Skeletal muscle cell (primary cell): ENCODE results near the gene RNF144B.
"Not testable (repeated sequence)": the region's sequence is repeated elsewhere in the genome, so short reads cannot be mapped to it uniquely, and the experiment has no call there.

Experiments used
- DNase-seq: peaks from one replicate; pipeline ENCODE4 v3.0.0-alpha.2; 2010; ENCODE audit warnings: low read depth
- H3K4me3 ChIP-seq: 2 replicates; pipeline ENCODE4 v1.5.1; 2011; ENCODE audit warnings: low read depth, mild to moderate bottlenecking, control low read depth, low read length, moderate library complexity

RNF144B gene

DNA sequence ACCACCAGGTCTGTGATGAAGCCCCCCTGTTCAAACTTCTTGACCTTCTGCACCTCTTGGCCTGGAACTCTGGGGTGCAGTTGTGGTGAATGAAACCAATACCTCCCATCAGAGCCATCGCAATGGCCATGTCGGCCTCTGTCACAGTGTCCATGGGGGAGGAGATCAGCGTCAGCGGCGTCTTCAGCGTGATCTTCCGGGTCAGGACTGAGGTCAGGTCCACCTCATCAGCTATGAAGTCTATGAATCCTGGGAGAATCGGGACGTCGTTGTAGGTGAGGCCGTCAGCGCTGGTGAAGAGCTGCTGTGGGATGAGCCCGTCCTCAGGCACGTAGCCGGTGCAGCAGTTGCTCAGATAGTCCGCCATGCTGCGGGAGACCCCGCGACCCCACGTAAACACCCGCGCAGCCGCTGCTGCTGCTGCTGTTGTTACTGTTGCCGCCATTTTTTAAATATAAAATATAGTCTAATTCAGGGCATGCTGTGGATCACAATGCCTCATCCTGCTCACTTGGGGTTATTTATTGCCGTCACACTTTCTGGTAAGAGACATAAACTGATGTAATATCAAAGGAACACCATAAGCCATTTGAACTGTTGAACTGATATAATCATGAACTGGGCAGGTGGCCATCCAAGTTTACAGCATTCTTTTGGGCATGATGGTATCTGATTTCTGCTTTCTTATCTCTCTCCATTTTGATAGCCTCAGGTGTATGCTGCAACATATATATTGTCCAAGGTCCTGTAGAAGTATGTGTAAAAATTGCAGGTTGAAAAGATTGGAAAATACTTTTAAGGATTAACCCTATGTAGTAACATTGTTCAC, 18.7 kb upstream of the RNF144B start:
- DNase-seq, result no peak
- H3K4me3 ChIP-seq, result no peak overlapping the region

- no peak for DNase-seq
- H3K4me3 ChIP-seq, result no peak overlapping the region
Observed at GRCh38 chr6:18371010-18371409, 16.1 kb upstream of the RNF144B start.

DNA sequence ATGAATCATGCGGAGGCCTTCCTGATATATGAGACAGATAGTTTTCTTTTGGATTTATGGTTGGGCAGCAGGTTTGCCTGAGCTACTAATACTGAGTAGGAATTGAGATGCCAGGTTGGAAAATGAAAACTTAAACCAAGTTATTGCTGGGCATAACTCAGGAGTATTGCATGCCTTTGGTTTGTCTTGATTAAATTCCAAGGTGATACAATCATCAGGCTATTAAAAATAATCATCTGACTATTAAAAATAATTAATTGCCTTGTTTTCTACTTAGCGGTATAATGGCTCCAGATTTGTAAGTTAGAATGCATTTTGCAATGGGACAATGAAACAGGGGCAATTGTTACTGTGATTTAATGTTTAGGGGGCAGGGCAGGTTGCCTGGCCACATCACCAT, 15.5 kb upstream of the RNF144B start:
- no peak for DNase-seq
- H3K4me3 ChIP-seq, result no peak overlapping the region

DNA sequence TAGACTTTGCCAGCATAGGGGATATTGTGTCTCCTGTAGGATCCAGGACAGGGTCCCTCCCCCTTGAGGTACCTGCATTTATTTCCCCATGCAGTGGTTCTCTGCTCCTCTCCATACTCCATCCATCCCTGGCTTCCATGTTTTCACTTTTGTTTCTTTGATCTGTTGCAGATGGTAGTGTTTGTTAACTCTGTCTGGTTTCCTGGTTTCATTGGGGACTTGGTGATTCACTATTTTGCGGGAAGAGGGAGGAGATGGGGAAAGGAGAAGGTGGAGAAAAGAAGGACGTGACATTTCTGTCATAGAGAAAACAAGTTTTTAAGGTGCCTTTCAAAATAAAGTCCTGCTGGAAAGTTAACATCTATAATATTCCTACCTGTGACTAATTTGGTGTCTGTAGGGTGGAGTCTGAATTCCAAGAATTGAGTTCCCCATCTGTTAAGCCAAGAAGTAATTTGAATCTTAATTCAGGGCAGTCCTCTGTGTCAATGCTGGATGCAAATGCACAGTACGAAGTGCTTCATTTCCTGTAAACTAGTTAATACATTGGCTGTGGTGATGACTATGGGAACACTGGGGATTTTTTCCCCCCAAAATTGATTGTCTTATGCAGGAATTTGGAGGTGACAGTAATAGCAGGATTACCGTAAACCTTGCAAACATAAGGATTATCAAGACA, 6.9 kb upstream of the RNF144B start:
- H3K4me3 ChIP-seq, result no peak overlapping the region
- DNase-seq, result no peak

DNA sequence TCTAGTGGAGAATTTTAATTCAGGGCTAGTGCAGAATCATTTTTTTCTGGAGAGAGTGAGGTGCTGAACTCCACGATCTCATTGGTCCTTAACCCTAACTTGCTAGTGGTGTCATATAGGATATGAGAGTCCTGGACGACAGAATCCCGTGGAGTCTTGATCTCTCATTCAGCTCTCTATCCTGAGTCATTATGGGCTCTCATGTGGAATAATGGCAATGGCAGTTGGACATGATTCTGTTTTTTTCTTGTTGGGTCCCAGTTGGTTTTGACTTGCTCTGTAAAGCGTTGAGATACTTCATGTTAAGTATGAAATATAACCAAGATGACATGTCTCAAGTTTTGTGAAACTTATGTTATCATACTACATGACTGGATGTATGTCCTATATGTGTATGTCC, 6.3 kb upstream of the RNF144B start:
- H3K4me3 ChIP-seq, result no peak overlapping the region
- no peak for DNase-seq

DNA sequence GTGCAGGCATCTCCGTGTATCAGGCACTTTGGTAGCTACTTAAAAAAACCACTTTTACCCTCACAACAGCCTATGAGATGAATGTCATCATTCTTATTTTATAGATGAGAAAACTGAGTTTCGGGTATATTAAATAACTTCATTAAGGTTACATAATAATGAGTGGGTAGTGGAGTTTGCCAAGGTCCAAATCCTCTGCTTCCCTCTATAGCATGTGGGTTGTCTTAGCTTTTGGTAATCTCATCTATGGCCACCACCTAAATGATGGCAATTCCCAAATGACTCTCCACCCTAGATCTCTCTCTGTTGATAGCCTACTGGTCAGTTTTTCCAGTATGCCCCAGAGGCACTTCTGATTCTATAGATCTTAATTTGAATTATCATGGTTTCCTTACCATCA, 3.7 kb upstream of the RNF144B start:
- H3K4me3 ChIP-seq, result no peak overlapping the region
- no peak for DNase-seq

DNA sequence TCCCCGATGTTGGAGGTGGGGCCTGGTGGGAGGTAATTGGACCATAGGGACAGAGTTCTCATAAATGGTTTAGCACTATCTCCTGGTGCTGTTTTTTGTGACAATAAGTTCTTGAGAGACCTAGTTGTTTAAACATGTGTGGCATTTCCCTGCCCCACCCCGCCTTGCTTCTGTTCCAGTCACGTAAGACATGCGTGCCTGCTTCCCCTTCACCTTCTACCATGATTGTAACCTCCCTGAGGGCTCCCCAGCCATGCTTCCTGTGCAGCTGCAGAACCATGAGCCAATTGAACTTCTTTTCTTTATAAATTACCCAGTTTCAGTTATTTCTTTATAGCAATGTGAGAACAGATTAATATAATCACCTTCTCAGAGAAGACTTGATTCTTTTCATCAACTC, 2.5 kb upstream of the RNF144B start:
- DNase-seq, result no peak
- no peak overlapping the region for H3K4me3 ChIP-seq

DNA sequence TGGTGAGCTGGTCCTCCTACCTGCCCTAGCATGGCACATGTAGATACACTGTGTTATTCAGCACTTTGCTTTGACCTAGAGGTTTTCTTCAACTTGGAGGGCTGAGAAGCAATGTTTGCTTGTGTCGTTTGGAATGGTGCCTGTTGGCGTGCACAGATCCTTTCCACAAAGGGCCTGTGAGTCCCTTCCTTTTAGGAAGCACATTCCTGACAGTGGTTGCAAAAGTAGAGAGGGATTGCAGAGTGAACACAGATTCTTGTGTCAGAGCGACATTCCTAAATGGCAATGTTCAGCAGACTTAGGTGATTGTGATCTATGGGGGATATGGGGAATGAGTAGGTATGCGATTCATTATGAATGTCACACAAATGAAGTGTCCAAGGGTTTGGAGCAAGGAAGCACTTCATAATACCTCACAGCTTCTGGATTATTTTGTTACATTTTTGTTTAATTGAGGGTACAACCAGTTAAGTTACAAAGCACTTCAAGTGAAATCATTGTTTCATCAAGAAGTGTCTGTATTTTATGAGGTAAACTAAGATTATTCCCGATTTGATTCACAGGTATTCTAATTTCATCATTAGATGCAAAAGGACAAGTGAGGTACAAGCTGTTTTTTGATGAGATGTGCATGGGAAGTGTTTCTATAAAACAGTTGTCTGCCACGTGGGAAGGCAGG, 713 bp upstream of the RNF144B start:
- no peak for DNase-seq
- peak overlapping the region; percentile 63 for H3K4me3 ChIP-seq

DNA sequence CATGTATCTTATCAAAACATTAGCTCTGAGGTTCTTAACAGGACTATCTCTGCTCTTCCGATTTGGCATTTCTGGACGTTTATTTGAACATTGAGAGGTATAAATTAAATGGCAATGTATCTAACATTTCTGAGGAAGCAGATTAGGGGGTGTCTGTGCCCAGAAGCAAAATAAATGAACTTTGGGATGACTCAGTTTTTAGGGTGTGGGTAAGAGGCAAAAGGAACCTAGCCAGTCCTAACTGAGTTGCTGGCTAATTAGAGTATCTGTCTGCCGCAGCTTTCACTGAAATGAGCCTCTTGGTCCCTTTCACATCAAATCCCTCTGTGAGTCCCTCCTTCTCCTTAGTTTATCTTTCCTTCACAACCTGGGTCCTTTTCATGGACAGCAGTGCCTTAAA, 1.1 kb downstream of the RNF144B start:
- DNase-seq, result no peak
- H3K4me3 ChIP-seq, result peak overlapping the region; percentile 17

DNA sequence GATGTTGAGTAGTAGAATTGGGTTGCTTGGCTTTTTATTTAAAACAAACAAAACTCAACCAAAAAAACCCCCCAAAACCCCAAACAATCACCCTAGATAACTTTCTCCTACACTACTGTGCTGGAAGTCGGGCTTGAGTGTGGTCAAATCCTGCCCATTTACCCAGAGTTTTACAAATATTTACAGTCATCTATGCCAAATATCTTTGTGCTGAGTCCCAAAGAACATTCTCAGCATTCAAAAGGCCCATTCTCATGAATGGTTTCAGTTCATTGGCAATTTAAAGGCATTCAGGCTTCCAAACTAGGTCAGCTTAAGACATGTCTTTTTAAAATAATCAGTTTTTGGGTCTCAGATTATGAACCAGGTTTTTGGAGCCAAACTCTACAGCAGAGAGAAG, 1.8 kb downstream of the RNF144B start:
- DNase-seq, result no peak
- no peak overlapping the region for H3K4me3 ChIP-seq

- no peak overlapping the region for H3K4me3 ChIP-seq
- no peak for DNase-seq
Observed at GRCh38 chr6:18389479-18389878, 2.3 kb downstream of the RNF144B start.

DNA sequence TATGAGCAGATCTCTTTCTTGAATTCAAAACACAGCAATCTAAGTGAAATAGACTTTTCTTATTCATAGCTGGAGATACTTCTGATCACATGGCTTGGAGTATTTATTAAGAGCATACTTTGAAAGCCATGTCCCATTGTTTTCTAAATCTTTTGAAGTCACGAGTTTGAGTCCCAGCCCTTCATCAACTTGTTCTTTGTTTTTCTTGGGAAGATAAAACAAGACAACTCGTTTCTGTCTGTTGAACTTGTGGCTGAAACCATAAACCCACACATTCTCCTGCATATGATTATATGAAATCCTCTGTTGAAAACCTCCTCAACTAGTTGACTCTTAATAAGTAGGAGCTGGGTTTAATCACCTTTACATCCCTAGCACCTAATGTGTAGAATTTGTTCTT, 3.3 kb downstream of the RNF144B start:
- no peak overlapping the region for H3K4me3 ChIP-seq

GRCh38 chr6:18391023-18391422, 3.9 kb downstream of the RNF144B start:
- no peak for DNase-seq
- H3K4me3 ChIP-seq, result no peak overlapping the region

More for the DNA sequence above, 3.3 kb downstream of the RNF144B start:
- DNase-seq, result no peak

DNA sequence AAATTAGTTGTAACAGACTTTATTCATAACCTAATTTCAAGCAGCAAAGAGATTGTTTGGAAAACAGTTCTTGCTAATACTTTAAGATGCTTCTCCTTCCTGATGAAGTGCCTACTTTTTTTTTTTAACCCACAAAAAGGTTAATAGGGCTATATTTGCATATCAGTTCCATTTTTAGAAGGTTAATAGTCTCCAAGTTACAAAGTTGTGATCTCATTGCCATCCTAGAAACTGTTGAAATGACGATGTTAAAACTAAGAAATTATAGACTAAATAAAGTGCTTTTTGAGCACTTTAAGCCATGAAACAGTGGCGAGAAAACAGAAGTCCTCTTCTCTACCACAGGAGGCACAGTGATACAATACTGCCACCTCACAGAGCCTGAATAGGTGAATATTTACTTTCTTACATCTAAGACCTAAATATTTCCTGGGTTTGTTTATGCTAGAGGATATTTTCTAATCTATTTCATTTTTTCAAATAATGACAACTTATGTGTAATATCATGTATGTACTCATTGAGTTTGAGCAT, 5.3 kb downstream of the RNF144B start:
- DNase-seq, result no peak
- no peak overlapping the region for H3K4me3 ChIP-seq

DNA sequence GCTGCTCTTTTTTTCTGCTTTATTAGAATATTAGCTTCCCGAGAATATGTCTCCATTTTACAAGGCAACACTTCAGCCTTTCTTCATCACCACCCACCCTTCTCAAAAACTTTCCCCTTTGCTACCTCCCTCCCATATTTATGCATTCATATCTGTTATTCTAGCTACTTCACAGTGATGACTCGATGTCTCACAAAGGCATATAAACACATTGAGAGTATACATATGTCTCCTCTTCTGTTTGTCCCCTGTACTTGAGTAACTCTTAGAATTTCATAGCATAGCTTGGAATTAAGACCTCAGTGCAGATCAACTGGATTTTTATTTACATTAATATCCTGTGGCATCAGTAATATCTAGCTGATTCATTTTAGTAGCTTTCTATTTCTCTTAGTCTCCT, 6.5 kb downstream of the RNF144B start:
- H3K4me3 ChIP-seq, result no peak overlapping the region
- DNase-seq, result no peak

DNA sequence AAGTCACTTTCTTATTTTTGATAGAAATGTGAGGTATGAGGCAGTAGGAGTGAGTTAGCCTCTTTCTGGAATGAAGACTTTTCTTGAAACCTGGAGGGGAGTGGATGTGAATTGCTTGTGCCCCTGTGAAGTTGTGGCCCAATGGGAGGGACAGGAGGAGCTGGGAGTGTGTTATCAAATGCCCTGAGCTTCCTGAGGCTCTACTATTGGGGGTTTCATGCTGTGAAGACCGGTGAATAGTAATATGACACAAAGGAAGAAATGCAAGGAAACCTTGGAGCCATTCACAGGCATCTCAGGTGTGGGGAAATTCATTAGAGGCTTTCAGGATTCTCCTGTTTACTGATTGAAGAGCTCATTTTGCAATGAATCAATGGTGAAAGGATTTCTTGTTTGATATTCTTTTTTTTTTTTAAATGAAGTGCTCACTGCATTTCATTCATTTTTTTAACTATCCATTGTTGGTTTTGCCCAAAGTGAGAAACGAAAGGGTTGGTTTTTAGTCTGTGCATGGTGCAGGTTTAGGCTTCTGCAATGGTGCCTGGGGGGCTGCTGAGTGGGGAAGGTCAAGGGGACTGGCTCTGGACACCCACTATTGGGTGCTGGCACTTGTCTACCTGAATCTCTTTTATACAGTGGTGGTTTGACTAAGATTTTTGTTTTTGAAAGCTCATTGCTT, 8.2 kb downstream of the RNF144B start:
- no peak for DNase-seq
- no peak overlapping the region for H3K4me3 ChIP-seq

DNA sequence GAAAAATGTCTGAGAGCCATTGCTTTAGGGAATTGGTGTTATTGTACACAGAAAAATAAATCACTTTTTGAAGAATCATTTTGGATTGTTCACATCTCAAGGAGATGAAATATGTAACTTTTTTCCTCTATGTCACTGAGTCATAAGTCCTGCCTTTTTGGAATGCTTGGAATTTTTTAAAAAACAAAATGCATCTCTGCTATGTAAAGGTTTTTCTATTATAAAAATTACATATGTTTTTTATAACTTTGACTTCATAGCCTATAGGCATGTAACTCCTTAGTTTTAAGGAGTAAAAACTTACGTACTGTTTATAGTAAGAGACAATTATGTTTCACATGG, 8.7 kb downstream of the RNF144B start:
- no peak for DNase-seq
- H3K4me3 ChIP-seq, result no peak overlapping the region

DNA sequence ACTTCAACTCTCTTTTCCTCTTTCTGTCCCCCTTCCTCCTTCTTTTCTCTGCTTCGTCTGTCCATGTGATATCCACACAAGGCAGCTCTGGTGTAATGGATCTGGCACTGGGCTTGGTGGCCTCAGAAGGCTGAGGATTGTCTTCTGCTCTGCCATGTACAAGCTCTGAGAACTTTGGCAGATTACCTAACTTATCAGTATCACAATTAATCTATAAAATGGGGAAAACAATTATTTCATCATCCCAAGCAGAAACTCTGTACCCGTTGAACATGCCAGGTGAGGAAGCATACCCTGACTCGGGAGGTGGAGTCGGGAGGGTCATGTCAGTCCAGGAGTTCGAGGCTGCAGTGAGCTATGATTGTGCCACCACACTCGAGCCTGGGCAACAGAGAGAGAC, 10.6 kb downstream of the RNF144B start:
- no peak overlapping the region for H3K4me3 ChIP-seq
- DNase-seq, result no peak

DNA sequence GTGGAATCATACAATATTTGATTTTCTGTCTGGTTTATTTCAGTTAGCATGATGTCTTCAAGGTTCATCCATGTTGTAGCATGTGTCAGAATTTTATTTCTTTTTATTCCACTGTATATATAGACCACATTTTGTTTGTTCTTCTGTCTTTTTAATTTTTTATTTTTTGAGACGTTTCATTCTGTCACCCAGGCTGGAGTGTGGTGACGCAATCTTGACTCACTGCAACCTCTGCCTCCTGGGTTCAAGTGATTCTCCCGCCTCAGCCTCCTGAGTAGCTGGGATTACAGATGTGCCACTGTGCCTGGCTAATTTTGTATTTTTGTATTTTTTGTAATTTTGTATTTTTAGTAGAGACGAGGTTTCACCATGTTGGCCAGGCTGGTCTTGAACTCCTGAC, 11.1 kb downstream of the RNF144B start:
- DNase-seq, H3K4me3 ChIP-seq: not testable (repeated sequence)
